NOMO-1 treated with DMSO at 0.1 percent for 48 hours (cell line): ENCODE measurements around the gene CNTN5.
"Not testable (repeated sequence)": the region's sequence is repeated elsewhere in the genome, so short reads cannot be mapped to it uniquely, and the experiment has no call there.

ENCODE experiments used
- DNase-seq: peaks from one replicate; lab custom pipeline; 2025; ENCODE audit not compliant: unreplicated experiment; lab: John Stamatoyannopoulos, UW

CNTN5 gene

DNA sequence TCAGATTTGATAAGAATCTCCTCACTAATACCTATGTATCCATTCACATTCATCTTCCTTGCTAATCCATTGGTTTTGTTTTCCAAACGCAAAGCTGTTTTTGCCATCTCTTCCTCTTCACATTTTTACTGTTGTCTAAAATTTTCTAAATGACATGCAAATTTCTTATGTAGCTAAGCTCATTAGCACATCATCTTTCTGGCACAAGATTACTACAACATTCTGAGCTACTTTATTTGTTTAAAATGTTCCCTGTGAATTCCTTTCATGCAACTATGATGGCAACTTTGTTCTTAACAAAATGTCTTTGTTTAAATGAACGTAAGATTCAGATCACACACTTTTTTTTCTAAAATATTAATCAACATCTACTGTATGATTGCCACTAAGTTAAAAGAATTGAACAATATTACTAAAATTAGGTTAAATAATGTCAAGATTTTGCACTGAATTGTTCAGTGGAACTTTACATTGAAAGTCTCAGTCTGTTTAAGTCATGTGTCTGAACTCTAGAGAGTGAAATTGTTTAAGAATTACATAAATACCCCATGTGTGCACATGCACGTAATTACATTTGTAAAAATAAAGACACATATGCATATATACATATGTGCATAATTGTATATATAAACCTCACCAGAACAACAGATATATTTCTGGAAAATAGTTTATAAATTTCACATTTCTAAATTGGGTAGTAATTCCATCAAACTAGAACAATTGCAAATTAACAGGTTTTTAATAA, 688.4 kb downstream of the CNTN5 start:
- no peak for DNase-seq

DNA sequence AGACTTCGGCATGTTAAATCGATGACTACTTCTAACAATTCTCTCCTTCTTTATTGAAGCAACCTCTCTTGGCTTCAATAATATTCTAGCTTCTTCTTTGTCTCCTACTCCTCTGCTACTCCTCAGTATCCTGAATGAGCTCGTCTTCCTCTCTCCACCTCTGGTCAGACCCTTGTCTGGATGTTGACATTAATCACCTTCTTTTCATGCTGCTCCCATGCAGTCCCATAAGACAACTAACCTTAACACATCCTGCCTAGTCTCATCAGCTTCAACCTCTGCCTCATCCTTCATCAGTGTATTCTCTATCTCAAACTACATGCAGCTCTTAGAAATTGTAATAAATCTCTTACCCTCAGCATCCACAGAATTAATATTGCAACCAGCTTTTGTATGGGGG, 695.6 kb downstream of the CNTN5 start:
- no peak for DNase-seq

DNA sequence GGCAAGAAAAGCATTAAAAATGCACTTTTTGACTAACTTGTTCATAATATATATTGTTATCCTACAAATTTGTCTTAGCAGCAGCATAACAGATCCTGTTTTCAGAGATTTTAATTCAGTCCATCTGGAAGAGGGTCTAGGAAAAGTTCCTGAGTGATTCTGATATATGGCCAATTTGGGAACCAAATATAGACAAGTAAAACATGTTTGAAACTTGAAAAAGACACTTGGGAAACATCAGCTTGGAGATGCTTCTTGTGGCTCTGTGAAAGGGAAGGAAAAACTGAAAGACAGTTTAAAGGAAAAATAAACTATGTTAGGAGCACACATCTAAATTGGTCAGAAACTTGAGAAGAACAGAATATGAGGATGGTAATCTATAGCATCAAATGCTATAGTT, 697.5 kb downstream of the CNTN5 start:
- no peak for DNase-seq

DNA sequence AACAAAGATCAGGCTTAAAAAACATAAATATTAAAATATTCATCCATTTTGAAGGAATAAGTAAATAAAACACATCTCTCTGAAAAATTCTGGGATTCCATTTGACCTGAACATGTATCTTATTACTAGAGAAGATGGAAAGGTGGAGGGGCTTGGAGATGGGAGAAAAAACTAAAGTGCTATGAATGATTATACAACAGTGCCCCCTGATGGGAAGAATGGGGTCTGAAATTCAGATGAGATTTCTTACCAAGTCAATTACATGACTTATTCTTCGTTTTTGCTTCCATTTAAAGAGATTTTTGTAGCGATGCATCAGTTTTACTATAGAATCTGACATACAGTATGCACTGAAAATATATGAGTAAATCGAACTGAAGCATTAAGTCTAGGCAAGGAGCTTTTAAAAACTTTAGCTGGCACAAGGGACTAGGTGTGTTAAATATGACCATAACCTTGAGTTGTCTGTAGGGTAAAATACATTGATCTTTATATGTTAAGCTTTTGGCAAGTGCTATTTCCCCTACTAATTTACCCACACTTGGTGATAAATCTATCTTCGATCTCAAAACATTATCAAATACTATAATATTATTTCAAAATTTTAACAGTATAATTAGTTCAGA, 718.8 kb downstream of the CNTN5 start:
- peak; percentile 27 for DNase-seq

DNA sequence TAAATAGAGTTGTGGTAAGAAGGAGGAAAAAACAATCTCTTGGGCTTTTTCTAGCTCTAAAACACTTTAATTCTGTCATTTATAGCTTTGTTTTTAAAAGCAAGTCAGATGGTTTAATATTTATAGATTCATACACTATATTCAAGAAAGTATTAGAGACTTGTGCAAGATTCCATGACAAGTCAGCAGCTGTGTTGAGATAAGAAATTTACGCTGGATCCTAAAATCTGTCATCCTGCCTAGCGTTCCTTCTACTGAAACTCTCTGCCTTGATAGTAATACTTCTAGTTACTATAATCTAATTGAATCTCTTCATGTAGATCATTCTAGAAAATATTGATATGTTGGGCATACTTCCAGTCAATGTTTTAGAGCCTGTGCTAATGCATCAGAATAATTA, 721.8 kb downstream of the CNTN5 start:
- no peak for DNase-seq

GRCh38 chr11:99759787-99760186, 739.0 kb downstream of the CNTN5 start:
- DNase-seq = no peak

DNA sequence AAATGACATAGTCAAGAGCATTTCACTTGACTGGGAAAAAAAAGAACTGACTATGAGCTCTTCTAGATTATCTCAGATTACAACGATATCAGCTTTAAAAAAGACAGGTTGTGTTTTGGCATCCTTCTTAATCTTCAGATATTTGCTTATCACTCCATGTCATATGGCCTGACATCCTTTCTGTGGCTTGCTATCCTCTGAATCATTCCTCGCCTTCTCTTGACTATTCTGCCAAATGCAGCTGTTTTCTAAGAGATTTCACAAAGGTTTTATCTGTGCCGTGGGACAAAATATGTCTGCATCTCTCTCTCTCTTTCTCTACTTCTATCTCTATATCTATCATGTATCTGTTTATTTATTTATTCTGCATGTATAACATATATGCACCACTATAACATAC, 746.1 kb downstream of the CNTN5 start:
- DNase-seq = no peak

GRCh38 chr11:99773646-99774045, 752.9 kb downstream of the CNTN5 start:
- no peak for DNase-seq

- DNase-seq = peak; percentile 21
Observed at GRCh38 chr11:99781074-99781473, 760.3 kb downstream of the CNTN5 start.

GRCh38 chr11:99791354-99791753, 770.6 kb downstream of the CNTN5 start:
- DNase-seq = no peak

DNA sequence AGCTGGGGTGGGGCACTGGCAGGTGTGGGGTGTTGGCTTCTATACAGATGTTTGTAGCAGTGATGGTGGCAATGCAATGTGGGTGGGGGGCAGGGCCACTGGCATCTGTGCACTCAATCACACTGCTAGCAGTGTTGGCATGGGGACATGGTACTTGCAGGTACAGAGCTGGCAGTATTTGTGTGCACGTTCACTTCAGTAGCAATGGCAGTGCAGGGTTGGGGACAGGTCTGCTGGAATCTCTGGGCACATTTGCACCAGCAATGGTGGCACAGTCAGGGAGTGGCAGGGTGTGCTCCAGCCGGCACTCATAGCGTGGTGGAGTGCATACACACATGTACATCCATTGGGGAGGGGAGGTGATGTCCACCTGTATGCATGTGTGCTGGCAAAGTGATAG, 775.2 kb downstream of the CNTN5 start:
- no peak for DNase-seq

- no peak for DNase-seq
Observed at GRCh38 chr11:99803501-99803900, 782.8 kb downstream of the CNTN5 start.

DNA sequence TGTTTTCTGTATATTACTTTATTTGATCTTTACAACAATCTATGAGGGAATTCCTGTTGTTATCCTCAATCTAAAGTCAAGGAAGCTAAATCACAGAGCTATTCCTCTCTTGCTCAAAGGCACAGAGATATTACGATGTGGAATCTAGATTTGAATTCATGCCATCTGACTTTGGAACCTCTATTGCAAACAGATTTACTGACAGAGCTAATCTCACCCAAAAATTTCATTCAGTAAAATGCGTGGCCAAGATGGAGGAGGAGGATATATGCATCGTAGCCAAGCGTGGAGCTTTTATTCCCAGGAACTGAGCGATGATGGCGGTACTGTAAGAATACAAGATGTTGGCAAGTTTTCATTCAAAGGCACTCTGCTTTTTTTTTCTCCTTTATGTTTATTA, 791.8 kb downstream of the CNTN5 start:
- no peak for DNase-seq

- DNase-seq = no peak
Observed at GRCh38 chr11:99814021-99814420, 793.3 kb downstream of the CNTN5 start.

- DNase-seq = no peak
Observed at GRCh38 chr11:99814738-99815137, 794.0 kb downstream of the CNTN5 start.

GRCh38 chr11:99818991-99819390, 798.2 kb downstream of the CNTN5 start:
- no peak for DNase-seq

DNA sequence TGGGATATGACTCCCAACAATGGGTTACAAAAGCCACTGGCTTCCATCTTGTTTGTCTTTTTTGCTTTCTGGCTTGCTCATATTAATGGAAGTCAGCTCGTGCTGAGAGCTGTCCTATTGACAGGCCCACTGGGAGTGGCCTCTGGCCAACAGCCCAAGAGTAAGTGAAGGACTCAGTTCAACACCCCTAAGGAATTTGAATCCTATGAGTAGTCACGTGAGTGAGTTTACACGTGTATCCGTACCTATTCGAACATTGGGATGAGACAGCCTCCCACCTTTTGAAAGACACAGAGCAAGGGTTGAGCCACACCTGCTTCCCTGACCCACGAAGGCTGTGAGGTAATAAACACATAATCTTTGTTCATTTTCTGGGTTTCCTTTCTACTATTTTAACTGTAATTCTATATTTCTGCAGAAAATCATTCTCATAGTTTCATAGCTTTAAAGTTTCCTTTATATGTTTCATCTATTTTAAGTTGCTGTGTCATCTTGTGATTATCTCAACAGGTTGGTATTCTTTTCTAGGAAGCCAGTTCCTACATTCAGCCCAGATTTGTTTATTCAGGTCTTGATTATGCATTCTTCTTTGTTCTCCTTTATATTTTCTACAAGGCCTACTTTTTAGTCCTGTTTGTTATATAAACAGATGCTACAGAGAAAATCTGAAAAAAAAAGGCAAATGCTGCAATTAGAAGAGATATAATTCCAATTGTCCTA, 802.3 kb downstream of the CNTN5 start:
- no peak for DNase-seq

- not testable (repeated sequence) for DNase-seq
Observed at GRCh38 chr11:99836739-99837138, 816.0 kb downstream of the CNTN5 start.

- DNase-seq = no peak
Observed at GRCh38 chr11:99841885-99842284, 821.1 kb downstream of the CNTN5 start.

- DNase-seq = no peak
Observed at GRCh38 chr11:99865951-99866350, 845.2 kb downstream of the CNTN5 start.

- no peak for DNase-seq
Observed at GRCh38 chr11:99881610-99882009, 860.9 kb downstream of the CNTN5 start.

GRCh38 chr11:99884750-99885149, 864.0 kb downstream of the CNTN5 start:
- no peak for DNase-seq
